LNCAP (cell line): ENCODE measurements around the gene GCH1.

Experiments
- TF ChIP-seq, protein P1 (sequence below): fragments of 450-650 bp; IDR thresholded peaks from 2 replicates; pipeline ENCODE4 v1.5.1; 2017; ENCODE audit warnings: mild to moderate bottlenecking

The GCH1 gene

DNA sequence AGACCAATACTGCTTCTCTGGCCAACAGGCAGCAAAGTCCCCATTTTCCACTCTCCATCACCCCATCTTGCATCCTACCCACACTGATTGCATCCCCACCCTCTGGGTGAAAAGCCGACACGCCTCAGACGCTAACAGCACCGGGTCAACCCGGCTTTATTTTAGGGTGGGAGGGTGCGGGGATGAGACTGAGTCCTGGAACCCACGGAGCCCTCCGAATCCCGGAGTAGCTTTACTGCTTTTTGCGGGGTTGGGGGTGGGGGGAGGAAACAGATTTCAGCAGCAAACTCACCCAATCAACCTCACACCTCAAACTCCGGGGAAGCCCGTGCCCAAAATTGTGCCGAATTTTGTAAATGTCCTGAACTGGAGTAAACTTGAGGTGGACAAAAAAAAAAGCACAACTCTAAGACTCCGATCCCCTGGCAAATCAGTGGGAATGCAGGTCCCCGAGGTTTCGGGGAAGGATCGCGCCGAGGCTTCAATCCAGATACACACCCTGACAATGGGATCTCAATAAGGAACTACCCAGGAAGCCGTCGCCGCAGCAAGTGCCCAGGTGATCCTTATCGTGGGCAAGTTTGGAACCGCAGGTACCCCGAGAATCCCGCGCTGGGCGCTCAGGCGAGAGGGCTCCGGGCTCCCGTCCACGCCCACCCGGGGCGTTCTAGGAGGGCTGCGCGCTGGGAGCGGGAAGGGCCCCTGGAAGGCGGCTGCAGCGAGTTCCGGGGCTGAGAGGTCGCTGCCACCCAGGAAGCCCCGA lies 1.1 kb downstream of the GCH1 start:
- TF ChIP-seq, protein P1, sequence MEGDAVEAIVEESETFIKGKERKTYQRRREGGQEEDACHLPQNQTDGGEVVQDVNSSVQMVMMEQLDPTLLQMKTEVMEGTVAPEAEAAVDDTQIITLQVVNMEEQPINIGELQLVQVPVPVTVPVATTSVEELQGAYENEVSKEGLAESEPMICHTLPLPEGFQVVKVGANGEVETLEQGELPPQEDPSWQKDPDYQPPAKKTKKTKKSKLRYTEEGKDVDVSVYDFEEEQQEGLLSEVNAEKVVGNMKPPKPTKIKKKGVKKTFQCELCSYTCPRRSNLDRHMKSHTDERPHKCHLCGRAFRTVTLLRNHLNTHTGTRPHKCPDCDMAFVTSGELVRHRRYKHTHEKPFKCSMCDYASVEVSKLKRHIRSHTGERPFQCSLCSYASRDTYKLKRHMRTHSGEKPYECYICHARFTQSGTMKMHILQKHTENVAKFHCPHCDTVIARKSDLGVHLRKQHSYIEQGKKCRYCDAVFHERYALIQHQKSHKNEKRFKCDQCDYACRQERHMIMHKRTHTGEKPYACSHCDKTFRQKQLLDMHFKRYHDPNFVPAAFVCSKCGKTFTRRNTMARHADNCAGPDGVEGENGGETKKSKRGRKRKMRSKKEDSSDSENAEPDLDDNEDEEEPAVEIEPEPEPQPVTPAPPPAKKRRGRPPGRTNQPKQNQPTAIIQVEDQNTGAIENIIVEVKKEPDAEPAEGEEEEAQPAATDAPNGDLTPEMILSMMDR, result no peak

DNA sequence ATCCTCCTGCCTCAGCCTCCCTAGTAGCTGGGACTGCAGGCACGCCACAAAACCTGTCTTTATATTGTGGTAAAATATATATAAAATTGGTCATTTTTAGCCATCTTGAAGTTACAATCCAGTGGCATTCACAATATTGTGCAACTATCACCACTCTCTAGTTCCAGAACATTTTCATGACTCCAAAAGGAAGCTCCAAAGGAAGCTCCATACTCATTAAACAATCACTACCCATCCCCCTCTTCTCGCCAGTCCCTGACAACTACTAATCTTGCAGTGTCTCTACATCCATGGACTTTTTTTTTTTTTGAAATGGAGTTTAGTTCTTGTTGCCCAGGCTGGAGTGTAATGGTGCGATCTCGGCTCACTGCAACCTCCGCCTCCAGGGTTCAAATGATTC lies 3.1 kb downstream of the GCH1 start:
- TF ChIP-seq, protein P1, result no peak

- TF ChIP-seq, protein P1, result no peak
Measured at GRCh38 chr14:54895683-54896082, 6.9 kb downstream of the GCH1 start.

DNA sequence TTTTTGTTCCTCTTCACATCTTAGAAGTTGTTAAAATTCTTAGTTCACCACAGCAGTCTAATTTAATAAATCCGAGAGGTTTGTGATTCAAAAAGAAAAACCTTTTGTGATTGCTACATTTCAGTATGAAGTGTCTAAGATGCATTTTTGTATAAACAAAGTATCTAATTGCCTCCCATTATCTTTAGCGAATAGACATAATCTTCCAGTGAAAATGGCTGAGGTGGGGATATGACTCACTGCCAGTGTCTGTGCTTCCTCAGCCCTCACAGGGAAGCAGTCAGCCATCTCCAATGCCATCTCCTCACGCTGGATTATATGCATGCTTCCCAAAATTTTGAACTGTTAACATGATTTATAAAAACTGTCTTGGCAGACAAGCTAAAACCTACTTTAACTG lies 7.6 kb downstream of the GCH1 start:
- TF ChIP-seq, protein P1, result no peak

GRCh38 chr14:54893151-54893760 lies 9.4 kb downstream of the GCH1 start:
- TF ChIP-seq, protein P1, result peak; percentile 82

- TF ChIP-seq, protein P1, result no peak
Measured at GRCh38 chr14:54891471-54892245, 11.0 kb downstream of the GCH1 start.

DNA sequence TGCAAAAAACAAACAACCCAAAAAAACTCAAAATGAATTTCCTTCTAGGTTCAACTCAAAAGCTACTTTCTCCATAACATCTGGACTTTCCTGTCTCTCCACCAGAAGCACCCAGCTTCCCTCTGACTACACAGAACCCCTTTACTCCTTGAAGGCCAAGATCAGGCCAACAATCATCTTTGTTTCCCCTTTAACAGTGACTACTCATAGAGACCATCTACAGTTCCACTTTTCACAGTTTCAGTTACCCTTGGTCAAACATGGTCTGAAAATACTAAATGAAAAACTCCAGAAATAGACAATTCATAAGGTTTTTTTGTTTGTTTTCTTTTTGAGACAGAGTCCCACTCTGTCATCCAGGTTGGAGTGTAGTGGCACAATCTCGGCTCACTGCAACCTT lies 11.8 kb downstream of the GCH1 start:
- TF ChIP-seq, protein P1, result no peak
